Panc1 (cell line): ENCODE measurements around the gene ATRN. TPM values are rescaled to one million over a fixed set of nuclear protein-coding genes. Genes with fewer than 3 reads are reported as not detected.
A peak's percentile ranks its signal among the peaks of the same experiment; 100 is the strongest.

Source experiments
- ATAC-seq: fragments of 200-7000 bp; cut with Tn5 transposase; 2 replicates; pipeline ENCODE4 v1.9.1; 2020; ENCODE audit warnings: mild to moderate bottlenecking, moderate library complexity
- BruUV-seq: library from RNA; stranded (reverse); fragments of 400-500 nt; replicated peaks from 2 replicates; lab custom pipeline; 2021; lab: Mats Ljungman, UMichigan
- CTCF ChIA-PET: fragments of 300-600 bp; sonication (Branson Sonifier 250); formaldehyde crosslinking; loops from one replicate; lab custom pipeline; 2022; ENCODE audit warnings: antibody characterized with exemption; lab: Charles Lee
- POLR2A ChIA-PET: fragments of 300-600 bp; sonication (Branson Sonifier 250); formaldehyde crosslinking; loops from one replicate; lab custom pipeline; 2022; ENCODE audit warnings: antibody characterized with exemption; lab: Charles Lee
- DNase-seq: peaks from one replicate; pipeline ENCODE4 v3.0.0-alpha.2; 2010; ENCODE audit warnings: low read depth, low spot score
- H3K27ac ChIP-seq: 2 replicates; pipeline ENCODE4 v1.5.1; 2011; ENCODE audit warnings: mild to moderate bottlenecking, low read length, inconsistent platforms
- H3K27me3 ChIP-seq: fragments of 200-500 bp; sonication (Bioruptor generic); 2 replicates; pipeline ENCODE4 v1.6.0; 2014; ENCODE audit warnings: low read length, inconsistent platforms; ENCODE audit not compliant: control insufficient read depth, insufficient read depth
- H3K36me3 ChIP-seq: fragments of 200-500 bp; sonication (Bioruptor generic); 2 replicates; pipeline ENCODE4 v1.5.1; 2014; ENCODE audit warnings: inconsistent platforms, mild to moderate bottlenecking, low read length, moderate library complexity; ENCODE audit not compliant: control insufficient read depth, insufficient read depth
- H3K4me1 ChIP-seq: 2 replicates; pipeline ENCODE4 v1.5.1; 2011; ENCODE audit warnings: inconsistent platforms, mild to moderate bottlenecking, low read length, moderate library complexity; ENCODE audit not compliant: control insufficient read depth, insufficient read depth
- H3K4me3 ChIP-seq, 2 experiments: 2 replicates each; pipeline ENCODE4 v1.5.1; 2011 to 2012; ENCODE audit warnings: low read depth in 2 of 2, low read length in 2 of 2, mild to moderate bottlenecking in 2 of 2, inconsistent platforms in 1 of 2, moderate library complexity in 1 of 2
- H3K9me3 ChIP-seq: fragments of 200-500 bp; sonication (Bioruptor generic); 2 replicates; pipeline ENCODE4 v1.5.1; 2014; ENCODE audit warnings: low read depth, mild to moderate bottlenecking, inconsistent platforms, low read length, moderate library complexity; ENCODE audit not compliant: control insufficient read depth, insufficient read depth
- CTCF ChIP-seq: fragments of 450-650 bp; IDR thresholded peaks from 2 replicates; pipeline ENCODE4 v1.5.1; 2017; ENCODE audit warnings: mild to moderate bottlenecking
- POLR2AphosphoS5 ChIP-seq: IDR thresholded peaks from 2 replicates; pipeline ENCODE4 v1.6.1; 2012; ENCODE audit warnings: mild to moderate bottlenecking, low read depth, low read length, moderate library complexity
- REST ChIP-seq, 2 experiments: IDR thresholded peaks; 2 replicates each; pipeline ENCODE4 v1.6.1; 2011 to 2012; ENCODE audit warnings: low read depth in 2 of 2, control low read depth in 1 of 2, low read length in 1 of 2, mild to moderate bottlenecking in 1 of 2, moderate library complexity in 1 of 2; ENCODE audit not compliant: insufficient read depth in 1 of 2
- SIN3A ChIP-seq: IDR thresholded peaks from 2 replicates; pipeline ENCODE4 v1.6.1; 2012; ENCODE audit warnings: low read depth, mild to moderate bottlenecking, low read length, moderate library complexity, borderline replicate concordance; ENCODE audit not compliant: insufficient read depth
- TCF7L2 ChIP-seq: IDR thresholded peaks from 2 replicates; pipeline ENCODE4 v1.6.1; 2011; ENCODE audit warnings: mild to moderate bottlenecking, low read depth, low read length, inconsistent platforms
- in situ Hi-C: cut with HindIII; loops from 2 replicates; pipeline ENCODE4 v1.10.0; 2016; ENCODE audit warnings: low sequenced_read_pairs, low pct_unique_long_range_greater_than_20kb
- intact Hi-C: fragments of 100-400 bp; cut with micrococcal nuclease; formaldehyde crosslinking; loops from one replicate; pipeline ENCODE4 v1.10.0; 2022; ENCODE audit not compliant: unreplicated experiment
- total RNA-seq: library from RNA; stranded (reverse); gene quantifications from one replicate; pipeline ENCODE4 v1.2.1, GENCODE V29; 2021; ENCODE audit not compliant: unreplicated experiment

Gene ATRN
- total RNA-seq, 1 experiment from 2014 or later, result 33.8 TPM

GRCh38 chr20:3563133-3563532 is 92.3 kb downstream of the ATRN start:
- Histone ChIP-seq H3K27me3 (no peaks in the 10 kb centered on the region), H3K4me3 (no peak overlapping the region), H3K9me3 (no peaks in the 10 kb centered on the region), H3K27ac (no peak overlapping the region), H3K4me1 (no peaks in the 10 kb centered on the region), H3K36me3 (no peaks in the 10 kb centered on the region)
- in situ Hi-C loops, result no loop called here
- ChIA-PET POLR2A (no interaction called here), CTCF (interaction anchor here (0.7 to 1.4 kb wide), 2 partner anchors 11 to 107 kb away, joined by 3 to 4 read pairs; no protein-coding TSS in a partner anchor)
- BruUV-seq, result no TSS peak
- ATAC-seq (no peak), DNase-seq (no peak)
- intact Hi-C loops, result no loop called here
- TF ChIP-seq POLR2AphosphoS5, result no peak
- TF ChIP-seq SIN3A, result no peak
- TF ChIP-seq TCF7L2, result no peak
- TF ChIP-seq REST (IDR thresholded peaks at IDR 0.05; ENCODE audit: insufficient read depth in 1 of 2, low read depth in 2 of 2, low read length in 1 of 2), result no peak
- TF ChIP-seq CTCF, result no peak

- BruUV-seq, result no TSS peak
- Histone ChIP-seq H3K4me3 (no peak overlapping the region), H3K27me3 (no peaks in the 10 kb centered on the region), H3K9me3 (no peaks in the 10 kb centered on the region), H3K27ac (no peak overlapping the region), H3K4me1 (no peaks in the 10 kb centered on the region), H3K36me3 (no peaks in the 10 kb centered on the region)
- POLR2A ChIA-PET, result interaction anchor here (0.6 kb wide), 1 partner anchor 71 kb away, joined by 3 read pairs; no protein-coding TSS in a partner anchor
- DNase-seq, result peak; percentile 33
- CTCF ChIA-PET, result interaction anchor here (0.6 to 1.4 kb wide), 3 partner anchors 12 to 124 kb away, joined by 3 to 4 read pairs (median 4); no protein-coding TSS in a partner anchor
- TF ChIP-seq POLR2AphosphoS5 (no peak), CTCF (peak; percentile 80; the same call in 1 of the 2 replicates), REST (IDR thresholded peaks at IDR 0.05; ENCODE audit: insufficient read depth in 1 of 2, low read depth in 2 of 2, low read length in 1 of 2) (no peak)
- in situ Hi-C loops, result no loop called here
- ATAC-seq, result peak; percentile 86
- intact Hi-C loops, result no loop called here
Measured at GRCh38 chr20:3563548-3564177, 92.8 kb downstream of the ATRN start.
